ENCODE results near the gene CTRB1. TPM values are rescaled to one million over a fixed set of nuclear protein-coding genes. Genes with fewer than 3 reads are reported as not detected.
"Not testable (repeated sequence)": the region's sequence is repeated elsewhere in the genome, so short reads cannot be mapped to it uniquely, and the experiment has no call there.

The CTRB1 gene
- total RNA-seq, 1 experiment from 2014 or later = not detected

DNA sequence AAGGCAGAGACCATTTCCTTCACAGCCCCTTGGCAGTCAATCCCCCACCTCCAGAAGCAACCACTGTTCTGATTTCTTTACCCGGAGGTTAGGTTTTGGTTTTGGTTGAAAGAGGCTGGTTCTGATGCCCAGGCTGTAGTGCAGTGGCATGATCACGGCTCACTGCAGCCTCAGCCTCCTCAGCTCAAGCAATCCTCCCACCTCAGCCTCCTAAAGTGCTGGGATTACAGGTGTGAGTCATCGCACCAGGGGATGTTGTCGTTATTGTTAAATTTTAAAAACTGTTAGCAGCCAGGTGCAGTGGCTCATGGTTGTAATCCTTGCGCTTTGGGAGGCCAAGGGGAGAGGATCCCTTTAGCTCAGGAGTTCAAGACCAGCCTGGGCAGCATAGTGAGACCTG lies 8.8 kb upstream of the CTRB1 start:
- TF ChIP-seq, protein P1, sequence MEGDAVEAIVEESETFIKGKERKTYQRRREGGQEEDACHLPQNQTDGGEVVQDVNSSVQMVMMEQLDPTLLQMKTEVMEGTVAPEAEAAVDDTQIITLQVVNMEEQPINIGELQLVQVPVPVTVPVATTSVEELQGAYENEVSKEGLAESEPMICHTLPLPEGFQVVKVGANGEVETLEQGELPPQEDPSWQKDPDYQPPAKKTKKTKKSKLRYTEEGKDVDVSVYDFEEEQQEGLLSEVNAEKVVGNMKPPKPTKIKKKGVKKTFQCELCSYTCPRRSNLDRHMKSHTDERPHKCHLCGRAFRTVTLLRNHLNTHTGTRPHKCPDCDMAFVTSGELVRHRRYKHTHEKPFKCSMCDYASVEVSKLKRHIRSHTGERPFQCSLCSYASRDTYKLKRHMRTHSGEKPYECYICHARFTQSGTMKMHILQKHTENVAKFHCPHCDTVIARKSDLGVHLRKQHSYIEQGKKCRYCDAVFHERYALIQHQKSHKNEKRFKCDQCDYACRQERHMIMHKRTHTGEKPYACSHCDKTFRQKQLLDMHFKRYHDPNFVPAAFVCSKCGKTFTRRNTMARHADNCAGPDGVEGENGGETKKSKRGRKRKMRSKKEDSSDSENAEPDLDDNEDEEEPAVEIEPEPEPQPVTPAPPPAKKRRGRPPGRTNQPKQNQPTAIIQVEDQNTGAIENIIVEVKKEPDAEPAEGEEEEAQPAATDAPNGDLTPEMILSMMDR (conservative IDR thresholded peaks at IDR 0.05) = no peak
- no peaks in the 10 kb centered on the region for H3K9me3 ChIP-seq (ENCODE audit: control insufficient read depth, low read depth, low read length)
- H3K23ac ChIP-seq (ENCODE audit: insufficient read length, low read depth, low read length) = no peak overlapping the region
- Mint-ChIP-seq H3K4me1 (peaks cover 7 to 15% of the 10 kb centered on the region in 2 experiments), H3K36me3 (ENCODE audit: insufficient read depth in 1 of 3, low read depth in 3 of 3) (no peaks in the 10 kb centered on the region), H3K27me3 (ENCODE audit: low read depth) (no peaks in the 10 kb centered on the region; the same call in 1 of the 2 replicates), H3K27ac (no peak overlapping the region), H3K4me3 (no peak overlapping the region), H3K9me3 (no peaks in the 10 kb centered on the region)
- no peak overlapping the region for H3K56ac ChIP-seq (ENCODE audit: insufficient read length, low read depth, low read length)
- no peak for DNase-seq
- no peak overlapping the region for H2AK5ac ChIP-seq (ENCODE audit: insufficient read length, low read length)
- H4K5ac ChIP-seq (ENCODE audit: insufficient read length, low read depth, low read length) = no peak overlapping the region
- H3K14ac ChIP-seq (ENCODE audit: insufficient read depth, low read length) = no peak overlapping the region
- no peak overlapping the region for H2BK5ac ChIP-seq (ENCODE audit: insufficient read length, low read length)
- H3T11ph ChIP-seq (ENCODE audit: low read length) = no peak overlapping the region
- H2AFZ ChIP-seq (ENCODE audit: low read length) = no peak overlapping the region
- H3K4me2 ChIP-seq (ENCODE audit: insufficient read depth, insufficient read length, low read length) = no peak overlapping the region
- H3K4ac ChIP-seq (ENCODE audit: low read depth, low read length) = no peak overlapping the region
- H3K27ac ChIP-seq (ENCODE audit: insufficient read length, low read depth, low read length) = no peak overlapping the region
- H3K9ac ChIP-seq (ENCODE audit: extremely low read depth, insufficient read length, low read length) = no peak overlapping the region
- no peak overlapping the region for H2BK120ac ChIP-seq (ENCODE audit: low read depth, low read length, poor library complexity, severe bottlenecking)
- no CpG with 5 or more reads among the region's 5 CpGs for WGBS (ENCODE audit: extremely low coverage, insufficient read length, low lambda C conversion rate)
- no peak overlapping the region for H2BK15ac ChIP-seq (ENCODE audit: low read depth, low read length)
- H2BK12ac ChIP-seq (ENCODE audit: insufficient read length, low read depth, low read length) = no peak overlapping the region
- H3K79me2 ChIP-seq (ENCODE audit: insufficient read depth, low read length) = no peaks in the 10 kb centered on the region
- H3K18ac ChIP-seq (ENCODE audit: insufficient read length, low read depth, low read length) = no peak overlapping the region
- no peaks in the 10 kb centered on the region for H3K23me2 ChIP-seq (ENCODE audit: insufficient read length, low read depth, low read length, poor library complexity, severe bottlenecking)
- H4K91ac ChIP-seq (ENCODE audit: insufficient read length, low read depth, low read length) = no peak overlapping the region
- H3K79me1 ChIP-seq (ENCODE audit: insufficient read depth, low read depth, low read length, poor library complexity, severe bottlenecking) = no peaks in the 10 kb centered on the region
- no peaks in the 10 kb centered on the region for H4K20me1 ChIP-seq (ENCODE audit: control insufficient read depth, insufficient read depth, insufficient read length)
- H3K4me1 ChIP-seq (ENCODE audit: insufficient read depth, low read length) = no peaks in the 10 kb centered on the region
- H2BK20ac ChIP-seq (ENCODE audit: low read depth, low read length, poor library complexity, severe bottlenecking) = no peak overlapping the region
- H4K8ac ChIP-seq (replicated peaks; ENCODE audit: insufficient read length, low read depth, low read length) = no peak overlapping the region
- no peaks in the 10 kb centered on the region for H3K27me3 ChIP-seq (ENCODE audit: insufficient read depth, low read length)

DNA sequence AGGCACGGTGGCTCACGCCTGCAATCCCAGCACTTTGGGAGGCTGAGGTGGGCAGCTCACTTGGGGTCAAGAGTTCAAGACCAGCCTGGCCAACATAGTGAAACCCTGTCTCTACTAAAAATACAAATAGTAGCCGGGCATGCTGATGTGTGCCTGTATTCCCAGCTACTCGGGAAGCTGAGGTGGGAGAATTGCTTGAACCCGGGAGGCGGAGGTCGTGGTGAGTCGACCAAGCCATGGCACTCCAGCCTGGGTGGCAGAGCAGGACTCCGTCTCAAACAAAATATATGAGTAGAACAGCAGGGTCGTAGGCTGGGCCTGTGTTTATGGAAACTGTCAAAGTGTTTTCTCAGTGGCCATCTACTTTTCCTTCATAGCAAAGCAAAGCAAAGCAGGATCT lies 7.5 kb upstream of the CTRB1 start:
- not testable (repeated sequence) for H4K20me1 ChIP-seq (ENCODE audit: control insufficient read depth, insufficient read depth, insufficient read length); H3K14ac ChIP-seq (ENCODE audit: insufficient read depth, low read length); H3K56ac ChIP-seq (ENCODE audit: insufficient read length, low read depth, low read length); H3K23ac ChIP-seq (ENCODE audit: insufficient read length, low read depth, low read length); H3K9ac ChIP-seq (ENCODE audit: extremely low read depth, insufficient read length, low read length); H3K36me3 Mint-ChIP-seq (ENCODE audit: insufficient read depth in 1 of 3, low read depth in 3 of 3); H3K4me2 ChIP-seq (ENCODE audit: insufficient read depth, insufficient read length, low read length); H2AFZ ChIP-seq (ENCODE audit: low read length); H3K79me2 ChIP-seq (ENCODE audit: insufficient read depth, low read length); H2BK5ac ChIP-seq (ENCODE audit: insufficient read length, low read length); H2BK15ac ChIP-seq (ENCODE audit: low read depth, low read length); H3K27me3 ChIP-seq (ENCODE audit: insufficient read depth, low read length); H4K5ac ChIP-seq (ENCODE audit: insufficient read length, low read depth, low read length); DNase-seq; H3K79me1 ChIP-seq (ENCODE audit: insufficient read depth, low read depth, low read length, poor library complexity, severe bottlenecking); H2BK12ac ChIP-seq (ENCODE audit: insufficient read length, low read depth, low read length); H3K27ac ChIP-seq (ENCODE audit: insufficient read length, low read depth, low read length); H2BK20ac ChIP-seq (ENCODE audit: low read depth, low read length, poor library complexity, severe bottlenecking); H4K8ac ChIP-seq (replicated peaks; ENCODE audit: insufficient read length, low read depth, low read length); H2BK120ac ChIP-seq (ENCODE audit: low read depth, low read length, poor library complexity, severe bottlenecking); H3K23me2 ChIP-seq (ENCODE audit: insufficient read length, low read depth, low read length, poor library complexity, severe bottlenecking); H3K4me1 ChIP-seq (ENCODE audit: insufficient read depth, low read length); H3K9me3 Mint-ChIP-seq; H3K27me3 Mint-ChIP-seq (ENCODE audit: low read depth); H2AK5ac ChIP-seq (ENCODE audit: insufficient read length, low read length); H3K4me3 Mint-ChIP-seq; H3K18ac ChIP-seq (ENCODE audit: insufficient read length, low read depth, low read length); H3K27ac Mint-ChIP-seq; H3K9me3 ChIP-seq (ENCODE audit: control insufficient read depth, low read depth, low read length); H4K91ac ChIP-seq (ENCODE audit: insufficient read length, low read depth, low read length); H3T11ph ChIP-seq (ENCODE audit: low read length); H3K4ac ChIP-seq (ENCODE audit: low read depth, low read length)
- no CpG with 5 or more reads among the region's 10 CpGs for WGBS (ENCODE audit: extremely low coverage, insufficient read length, low lambda C conversion rate)
- H3K4me1 Mint-ChIP-seq = peaks cover 7 to 19% of the 10 kb centered on the region in 2 experiments

All from H9 (cell line).